ENCODE measurements around the gene EXTL1. TPM values are rescaled to one million over a fixed set of nuclear protein-coding genes. Genes with fewer than 3 reads are reported as not detected.

Gene EXTL1, protein sequence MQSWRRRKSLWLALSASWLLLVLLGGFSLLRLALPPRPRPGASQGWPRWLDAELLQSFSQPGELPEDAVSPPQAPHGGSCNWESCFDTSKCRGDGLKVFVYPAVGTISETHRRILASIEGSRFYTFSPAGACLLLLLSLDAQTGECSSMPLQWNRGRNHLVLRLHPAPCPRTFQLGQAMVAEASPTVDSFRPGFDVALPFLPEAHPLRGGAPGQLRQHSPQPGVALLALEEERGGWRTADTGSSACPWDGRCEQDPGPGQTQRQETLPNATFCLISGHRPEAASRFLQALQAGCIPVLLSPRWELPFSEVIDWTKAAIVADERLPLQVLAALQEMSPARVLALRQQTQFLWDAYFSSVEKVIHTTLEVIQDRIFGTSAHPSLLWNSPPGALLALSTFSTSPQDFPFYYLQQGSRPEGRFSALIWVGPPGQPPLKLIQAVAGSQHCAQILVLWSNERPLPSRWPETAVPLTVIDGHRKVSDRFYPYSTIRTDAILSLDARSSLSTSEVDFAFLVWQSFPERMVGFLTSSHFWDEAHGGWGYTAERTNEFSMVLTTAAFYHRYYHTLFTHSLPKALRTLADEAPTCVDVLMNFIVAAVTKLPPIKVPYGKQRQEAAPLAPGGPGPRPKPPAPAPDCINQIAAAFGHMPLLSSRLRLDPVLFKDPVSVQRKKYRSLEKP
- 0.50 TPM in 1 of 2 replicates, not detected in the other for polyA plus RNA-seq

DNA sequence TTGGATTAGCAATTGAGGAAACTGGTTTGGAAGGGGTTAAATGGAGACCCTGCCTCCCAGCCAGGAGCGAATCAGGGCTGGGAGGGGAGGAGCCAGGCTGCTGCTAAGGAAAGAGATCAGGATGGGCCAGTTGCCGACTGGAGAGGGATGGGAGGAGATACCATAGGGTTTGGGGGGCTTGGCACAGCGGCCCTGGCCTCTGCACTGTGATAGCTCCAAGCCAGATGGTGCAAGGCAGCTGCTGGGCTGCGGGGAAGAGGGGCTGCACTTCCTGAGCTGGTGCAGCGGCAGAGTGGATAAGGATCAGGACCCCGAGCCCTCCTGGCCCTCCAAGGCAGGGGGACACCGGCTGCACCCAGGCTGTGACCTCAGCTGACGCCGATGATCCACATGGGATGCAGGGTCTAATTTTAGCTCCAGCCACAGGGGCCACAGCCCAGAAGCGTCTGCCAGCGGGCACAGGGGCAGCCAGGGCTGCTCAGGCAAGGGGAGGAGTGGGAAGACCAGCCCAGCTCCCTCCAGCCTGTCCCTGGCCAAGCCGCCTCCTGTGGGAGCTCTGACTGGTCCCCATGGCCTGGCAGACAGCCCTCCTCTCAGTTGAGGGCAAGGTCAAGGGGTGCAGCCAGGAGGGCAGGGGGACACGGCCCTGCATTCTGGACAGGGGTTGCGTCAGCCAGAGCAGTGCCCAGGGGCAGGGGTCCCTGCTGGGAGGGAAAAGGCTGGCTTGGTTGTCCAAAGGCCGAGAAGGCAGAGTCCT, at the start of gene EXTL1:
Gene EXTL1 (plus strand): TSS at position 129 of the 757 bp plus-strand sequence. CDS start 872 bp downstream, outside the sequence.

DNA sequence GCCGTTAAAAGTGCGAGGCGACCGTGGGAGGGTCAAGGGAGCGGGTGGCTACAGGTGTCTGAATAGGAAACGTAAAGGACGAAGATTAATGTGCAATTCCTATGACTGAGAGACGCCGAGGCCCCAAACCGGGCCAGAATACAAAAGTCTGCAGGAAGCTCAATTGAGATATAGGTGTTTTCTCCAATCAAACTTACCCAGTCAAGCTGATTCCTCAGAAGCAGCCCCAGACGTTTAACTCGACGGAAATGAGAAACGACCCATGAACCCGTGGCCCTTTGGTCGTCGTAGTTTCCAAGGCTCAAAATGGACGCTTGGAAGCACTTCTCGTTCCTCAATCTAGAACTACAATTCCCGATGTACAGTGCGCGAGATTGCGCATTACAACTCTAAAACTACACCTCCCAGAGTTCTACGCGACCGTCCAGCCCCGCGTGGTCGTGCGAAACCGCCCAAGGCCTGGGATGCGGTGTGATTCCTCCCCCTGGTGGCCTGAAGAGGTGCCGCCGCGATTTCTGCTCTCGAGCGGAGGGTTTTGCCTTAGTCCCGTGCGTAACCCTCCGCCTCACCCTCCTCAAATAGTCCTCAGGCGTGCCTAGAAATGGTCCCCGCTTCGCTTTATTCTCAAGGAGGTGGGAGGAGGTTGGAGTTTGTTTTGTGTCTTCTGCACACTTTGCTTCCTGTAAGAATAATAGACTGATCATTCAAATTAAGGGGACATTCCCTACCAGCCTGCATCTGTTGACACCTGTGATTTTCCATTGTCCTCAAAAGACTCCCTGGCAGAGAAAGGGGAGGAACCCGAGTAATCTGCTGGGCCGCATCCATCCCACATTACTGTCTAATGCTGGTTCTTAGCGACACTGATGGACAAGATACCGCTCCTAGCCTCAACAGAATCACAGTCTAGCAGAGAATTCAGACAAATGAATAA, 23.5 kb upstream of the EXTL1 start, which contains the start of gene PAFAH2:
Gene PAFAH2 (minus strand): TSS at position 236 of the 934 bp plus-strand sequence. CDS start 7,247 bp downstream, outside the sequence.

DNA sequence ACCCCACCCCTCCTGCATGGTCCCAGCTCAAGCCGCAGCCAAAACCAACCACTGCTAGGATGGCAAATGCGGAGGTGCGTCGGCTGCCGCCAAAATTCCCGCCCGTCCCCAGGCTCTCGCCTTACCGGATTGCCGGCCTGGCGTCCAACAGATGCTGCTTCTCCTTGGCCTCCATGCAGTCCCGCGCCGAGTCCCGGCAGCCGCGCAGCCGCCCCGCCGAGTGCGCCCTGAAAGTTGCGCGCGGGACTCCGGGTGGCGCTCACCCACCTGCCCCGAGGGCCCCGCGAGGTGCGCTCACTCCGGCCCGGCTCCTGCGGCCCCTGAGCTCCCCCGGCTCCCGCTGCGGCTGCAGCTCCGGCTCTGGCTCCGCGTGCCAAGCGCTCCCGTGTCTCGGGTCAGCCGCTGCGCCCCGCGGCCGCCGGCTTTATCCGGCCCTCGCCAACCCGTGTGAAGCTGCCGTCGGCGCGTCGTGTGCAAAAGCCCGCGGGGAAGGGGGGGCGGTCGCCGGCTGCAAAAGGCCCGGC, 24.2 kb downstream of the EXTL1 start, which contains the start of gene SLC30A2:
Gene SLC30A2 (minus strand): TSS at position 397 of the 524 bp plus-strand sequence. CDS start 222 bp downstream, at position 175.

DNA sequence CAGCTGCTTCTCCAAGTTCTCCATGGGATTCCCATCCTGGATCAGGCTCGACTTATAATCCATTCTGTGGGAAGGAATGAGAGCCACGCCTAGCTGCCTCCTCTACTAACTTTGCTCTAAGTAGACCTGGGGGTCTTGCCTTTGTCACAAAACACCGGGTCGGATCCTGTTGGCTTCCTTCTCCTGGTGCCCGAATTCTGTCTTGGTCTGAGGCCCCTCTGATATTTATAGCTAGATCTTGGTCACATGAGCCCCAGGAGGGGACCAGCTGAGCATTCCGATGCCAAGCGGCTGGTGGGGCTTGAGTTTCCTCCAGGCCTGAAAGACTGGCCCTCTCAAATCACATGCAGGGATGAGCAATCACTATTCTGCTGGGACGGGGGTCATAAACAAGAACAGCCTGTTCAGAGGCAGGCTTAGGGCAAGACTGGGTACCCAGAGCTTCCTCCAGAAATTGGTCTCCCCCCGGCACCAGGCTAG, 45.9 kb downstream of the EXTL1 start, which contains the start of gene TRIM63:
Gene TRIM63 (minus strand): TSS at position 199 of the 480 bp plus-strand sequence. CDS start 136 bp downstream, at position 63.

Other genes starting within 250 kb of the EXTL1 start
- 0.53 and 0.94 TPM in 2 replicates for gene SELENON, start 221.6 kb upstream of the EXTL1 start, polyA plus RNA-seq
- gene MTFR1L, start 201.8 kb upstream of the EXTL1 start, polyA plus RNA-seq: 43.6 and 45.8 TPM in 2 replicates
- 4.3 TPM in 1 of 2 replicates, not detected in the other for gene AUNIP, start 162.3 kb upstream of the EXTL1 start, polyA plus RNA-seq
- 7.5 and 8.7 TPM in 2 replicates for gene PAQR7, start 146.1 kb upstream of the EXTL1 start, polyA plus RNA-seq
- gene STMN1, start 115.4 kb upstream of the EXTL1 start, polyA plus RNA-seq: 380 and 1,529 TPM in 2 replicates
- 0.34 and 2.4 TPM in 2 replicates for gene PAFAH2, start 23.7 kb upstream of the EXTL1 start, polyA plus RNA-seq
- not detected in 2 replicates for gene SLC30A2, start 24.3 kb downstream of the EXTL1 start, polyA plus RNA-seq
- gene TRIM63, start 45.9 kb downstream of the EXTL1 start, polyA plus RNA-seq: not detected in 2 replicates
- 2.7 and 4.6 TPM in 2 replicates for gene PDIK1L, start 90.0 kb downstream of the EXTL1 start, polyA plus RNA-seq
- gene FAM110D, start 137.3 kb downstream of the EXTL1 start, polyA plus RNA-seq: 0.08 and 0.19 TPM in 2 replicates
- gene C1orf232, start 147.2 kb downstream of the EXTL1 start, polyA plus RNA-seq: not detected in 2 replicates
- 12.0 and 13.6 TPM in 2 replicates for gene ZNF593, start 148.1 kb downstream of the EXTL1 start, polyA plus RNA-seq
- gene ZNF593OS, start 150.1 kb downstream of the EXTL1 start, polyA plus RNA-seq: not detected in 2 replicates
- 0.81 TPM in 1 of 2 replicates, not detected in the other for gene CNKSR1, start 155.7 kb downstream of the EXTL1 start, polyA plus RNA-seq
- not detected in 2 replicates for gene CATSPER4, start 168.8 kb downstream of the EXTL1 start, polyA plus RNA-seq
- 1.9 and 2.0 TPM in 2 replicates for gene CEP85, start 212.4 kb downstream of the EXTL1 start, polyA plus RNA-seq

Measured in Purkinje cell (primary cell).